ENCODE results near the gene NXT1.
"Not testable (repeated sequence)": the region's sequence is repeated elsewhere in the genome, so short reads cannot be mapped to it uniquely, and the experiment has no call there.

Gene NXT1

DNA sequence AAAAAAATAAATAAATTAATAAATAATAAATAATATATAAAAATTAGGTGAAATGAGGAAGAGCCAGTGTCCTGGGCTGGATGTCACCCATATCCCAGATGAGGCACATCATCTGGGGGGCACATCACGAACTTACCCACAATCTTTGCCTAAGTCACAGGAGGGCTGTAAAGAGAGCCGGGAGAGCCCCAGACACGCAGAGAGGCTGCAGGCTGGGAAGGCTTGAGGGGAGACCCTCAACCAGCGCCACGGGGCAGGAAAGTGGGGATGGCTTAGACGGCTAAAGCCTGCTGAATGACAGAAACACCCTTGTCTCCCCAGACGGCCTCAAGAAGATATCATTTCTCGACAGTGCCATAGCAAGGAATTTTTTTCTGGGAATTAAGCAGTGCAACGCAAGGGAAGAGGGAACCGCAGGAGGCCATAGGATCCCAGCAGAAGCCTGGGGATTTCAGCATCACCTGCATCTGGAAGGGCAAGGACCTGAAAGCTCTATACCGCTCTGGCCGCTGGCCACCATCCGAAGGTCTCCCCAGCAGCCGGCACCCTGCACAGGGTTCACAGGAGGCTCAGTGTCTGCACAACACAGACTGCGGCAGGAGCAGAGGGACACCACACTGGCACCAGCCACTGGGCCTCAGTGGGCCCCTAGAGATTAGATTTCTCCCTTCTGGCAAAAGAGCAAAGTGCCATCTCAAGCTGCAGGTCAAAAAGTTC, 22.8 kb upstream of the NXT1 start:
- no peak for DNase-seq

DNA sequence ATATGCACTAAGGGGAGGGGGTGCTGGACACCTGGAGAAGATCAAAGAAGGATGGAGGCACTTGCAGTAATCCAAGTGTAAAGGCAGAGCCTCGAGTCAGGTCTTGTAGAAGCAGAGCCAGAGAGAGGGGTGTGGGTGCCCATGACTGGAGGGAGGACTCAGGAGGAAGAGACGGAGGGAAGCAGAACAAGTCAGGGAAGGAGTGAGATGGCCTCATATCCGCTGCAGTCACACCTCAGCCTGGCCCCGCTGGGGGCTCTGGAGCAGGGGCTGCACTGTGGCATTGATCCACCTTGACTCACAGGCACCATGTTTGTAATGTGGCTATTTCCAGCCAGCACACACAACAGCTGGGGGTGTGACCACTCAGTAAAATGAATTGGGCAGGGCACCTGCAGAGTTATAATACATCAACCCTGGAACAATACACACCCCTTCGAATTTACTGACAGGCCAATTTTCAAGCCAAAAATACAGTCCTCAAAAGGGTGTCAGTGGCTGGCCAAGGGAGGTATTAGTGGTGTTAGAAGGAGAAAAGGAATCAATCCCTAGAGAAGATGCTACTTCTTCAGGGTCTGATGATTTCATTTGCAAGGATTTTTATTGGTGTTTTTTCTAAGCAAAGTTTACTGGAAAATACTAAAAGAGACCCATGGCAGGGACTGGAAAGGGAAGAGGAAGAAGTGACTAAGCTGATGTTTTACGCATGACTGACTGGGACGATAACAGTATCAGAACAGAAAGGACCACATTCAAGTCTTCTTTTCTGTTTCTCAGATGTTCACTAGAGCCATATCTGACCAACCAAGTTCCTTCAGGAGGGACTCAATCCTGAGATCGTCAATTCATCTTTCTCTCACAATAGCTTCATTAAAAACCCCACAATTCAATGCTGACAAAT, 18.9 kb upstream of the NXT1 start:
- no peak for DNase-seq

DNA sequence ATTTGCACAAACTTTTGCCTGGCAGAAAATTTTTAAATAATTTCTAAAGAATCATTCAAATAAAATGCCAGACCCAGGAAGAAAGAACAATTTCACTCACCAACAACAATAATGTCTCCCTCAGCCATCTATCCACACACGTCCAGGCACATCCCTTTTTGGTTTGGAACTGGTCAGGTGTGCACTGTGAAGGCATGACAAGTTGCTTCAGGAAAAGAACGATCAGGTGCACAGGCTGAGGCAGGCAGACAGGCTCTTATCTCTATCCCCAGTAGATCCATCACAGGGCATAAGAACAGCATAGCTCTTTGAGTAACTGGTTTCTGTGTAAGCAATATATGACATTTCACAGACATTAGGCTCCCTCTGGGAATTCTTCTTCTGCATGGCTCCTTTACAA, 18.1 kb upstream of the NXT1 start:
- no peak for DNase-seq

DNA sequence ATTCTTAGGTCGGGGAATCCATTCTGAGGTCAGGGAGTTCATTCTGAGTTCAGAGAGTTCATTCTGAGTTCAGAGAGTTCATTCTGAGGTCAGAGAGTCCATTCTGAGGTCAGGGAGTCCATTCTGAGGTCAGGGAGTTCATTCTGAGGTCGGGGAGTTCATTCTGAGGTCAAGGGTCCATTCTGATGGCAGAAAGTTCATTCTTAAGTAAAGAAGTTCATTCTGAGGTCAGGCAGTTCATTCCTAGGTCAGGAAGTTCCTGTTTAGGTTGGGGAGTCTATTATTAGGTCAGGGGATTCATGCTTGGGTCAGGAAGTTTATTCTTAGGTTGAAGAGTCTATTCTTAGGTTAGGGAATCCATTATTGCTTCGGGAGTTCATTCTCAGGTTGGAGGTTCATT, 16.5 kb upstream of the NXT1 start:
- DNase-seq: no peak

DNA sequence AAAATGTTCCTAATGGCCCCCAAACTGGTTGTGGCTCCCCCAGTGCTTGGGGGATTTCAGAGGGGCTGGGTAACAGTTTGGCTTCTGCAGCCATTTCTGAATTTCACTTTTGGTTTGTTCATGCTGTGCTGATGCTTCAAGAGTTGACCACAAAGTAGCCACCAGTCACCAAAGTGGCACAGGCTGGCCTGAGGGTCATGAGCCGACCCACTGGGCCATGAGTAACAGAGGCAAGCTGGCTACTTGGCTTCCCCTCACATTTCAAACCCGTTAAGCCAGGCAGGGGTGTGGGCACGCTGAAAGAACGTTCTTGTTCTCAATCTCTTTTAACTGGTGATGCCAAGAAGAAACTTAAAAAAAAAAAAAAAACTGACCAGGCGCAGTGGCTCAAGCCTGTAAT, 15.1 kb upstream of the NXT1 start:
- no peak for DNase-seq

DNA sequence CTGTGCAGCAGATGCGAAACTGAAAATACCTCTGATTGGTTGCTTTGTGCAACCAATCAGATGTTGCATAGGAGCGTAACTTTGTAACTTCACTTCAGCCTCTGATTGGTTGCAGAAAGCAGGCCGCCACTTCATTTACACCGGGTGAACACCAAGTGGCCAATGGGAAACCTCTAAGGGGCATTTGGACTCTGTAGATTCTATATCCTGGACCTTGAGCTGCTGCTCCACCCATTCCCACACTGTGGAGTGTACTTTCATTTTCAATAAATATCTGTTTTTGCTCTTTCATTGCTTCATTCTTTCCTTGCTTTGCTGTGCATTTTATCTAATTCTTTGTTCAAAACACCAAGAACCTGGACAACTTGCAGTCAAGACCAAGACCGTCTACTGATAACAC, 14.1 kb upstream of the NXT1 start:
- no peak for DNase-seq

DNA sequence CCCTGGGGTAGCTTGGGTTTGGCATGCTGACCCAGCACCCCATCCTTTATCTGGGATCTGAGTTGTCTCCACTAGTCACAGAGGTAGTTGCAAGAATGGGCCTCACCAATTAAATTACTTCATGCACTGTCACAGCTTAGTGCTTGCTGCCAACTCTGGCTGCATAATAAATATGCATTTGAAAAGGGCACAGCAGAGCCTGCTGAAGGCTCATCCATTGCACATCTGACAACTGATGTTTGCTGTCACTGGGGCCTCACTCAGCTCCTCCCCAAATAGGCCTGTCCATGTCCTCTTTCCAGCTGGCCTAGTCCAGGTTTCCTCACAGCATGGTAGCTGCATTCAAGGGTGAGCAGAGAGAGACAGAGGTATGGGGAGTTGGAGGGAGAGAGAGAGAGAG, 13.3 kb upstream of the NXT1 start:
- no peak for DNase-seq

DNA sequence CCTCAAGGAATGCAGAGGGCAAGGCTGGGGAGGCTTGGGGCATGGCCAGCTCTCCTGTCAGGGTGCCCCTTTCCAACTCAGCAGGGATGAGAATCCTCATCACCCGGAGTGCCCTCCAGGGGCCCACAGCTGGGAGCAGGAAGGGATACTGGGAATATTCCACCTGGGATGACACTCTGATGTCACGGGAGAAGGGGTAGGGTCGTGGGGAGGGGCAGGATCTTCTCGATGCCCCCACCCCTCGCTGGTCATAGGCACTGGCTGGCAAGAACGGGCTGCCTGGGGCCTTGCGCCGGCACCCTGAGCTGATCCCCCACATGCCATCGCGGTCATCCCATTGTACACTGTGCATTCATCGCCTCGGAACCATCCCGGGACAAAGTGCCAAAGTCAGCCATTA, 10.6 kb upstream of the NXT1 start:
- no peak for DNase-seq

DNA sequence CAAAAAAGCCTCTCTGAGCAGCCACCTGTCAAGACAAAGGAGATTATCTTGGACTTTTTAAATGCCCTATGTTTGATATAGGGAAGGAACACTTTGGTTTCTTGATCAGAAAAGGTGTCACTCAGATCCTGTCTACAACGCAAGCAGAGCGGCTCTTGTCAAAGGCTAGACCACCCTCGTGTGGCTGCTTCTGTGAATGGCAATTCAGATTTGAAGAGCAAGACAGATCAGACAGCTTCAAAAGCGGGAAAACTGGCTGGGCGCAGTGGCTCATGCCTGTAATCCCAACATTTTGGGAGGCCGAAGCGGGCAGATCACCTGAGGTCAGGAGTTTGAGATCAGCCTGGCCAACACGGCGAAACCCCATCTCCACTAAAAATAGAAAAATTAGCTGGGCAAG, 10.1 kb upstream of the NXT1 start:
- DNase-seq: peak; percentile 21

DNA sequence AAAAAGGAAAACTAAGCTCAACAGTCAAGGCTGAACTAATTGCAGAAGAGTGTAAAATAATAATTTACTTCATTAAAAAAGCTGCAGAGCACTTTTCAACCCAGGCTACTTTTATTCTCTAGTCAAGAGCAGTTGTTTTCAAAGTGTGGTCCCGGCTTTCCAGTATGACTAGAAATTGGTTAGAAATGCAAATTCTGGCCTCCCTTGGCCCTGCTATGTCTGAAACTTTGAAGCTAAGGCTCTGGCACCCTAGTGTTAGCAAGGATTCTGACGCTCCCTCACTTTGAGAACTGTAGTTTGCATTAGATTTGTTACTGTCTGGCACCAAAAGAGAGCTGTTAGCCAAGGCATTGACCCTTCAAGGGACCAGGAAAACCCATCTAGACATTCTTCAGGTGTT, 9.5 kb upstream of the NXT1 start:
- DNase-seq: no peak

DNA sequence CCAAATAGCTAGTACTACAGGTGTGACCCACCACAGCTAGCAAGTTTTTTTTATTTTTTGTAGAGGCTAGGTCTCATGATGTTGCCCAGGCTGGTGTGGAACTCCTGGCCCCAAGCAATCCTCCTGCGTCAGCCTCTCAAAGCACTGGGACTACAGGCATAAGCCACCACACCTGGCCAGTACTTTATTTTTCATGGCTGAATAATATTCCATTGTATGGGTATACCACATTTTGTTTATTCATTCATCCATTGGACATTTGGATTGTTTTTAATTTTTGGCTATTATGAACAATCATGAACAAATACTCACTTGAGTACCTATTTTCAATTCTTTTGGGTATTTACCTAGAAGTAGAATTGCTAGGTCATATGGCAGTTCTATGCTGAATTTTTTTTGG, 7.0 kb upstream of the NXT1 start:
- no peak for DNase-seq

DNA sequence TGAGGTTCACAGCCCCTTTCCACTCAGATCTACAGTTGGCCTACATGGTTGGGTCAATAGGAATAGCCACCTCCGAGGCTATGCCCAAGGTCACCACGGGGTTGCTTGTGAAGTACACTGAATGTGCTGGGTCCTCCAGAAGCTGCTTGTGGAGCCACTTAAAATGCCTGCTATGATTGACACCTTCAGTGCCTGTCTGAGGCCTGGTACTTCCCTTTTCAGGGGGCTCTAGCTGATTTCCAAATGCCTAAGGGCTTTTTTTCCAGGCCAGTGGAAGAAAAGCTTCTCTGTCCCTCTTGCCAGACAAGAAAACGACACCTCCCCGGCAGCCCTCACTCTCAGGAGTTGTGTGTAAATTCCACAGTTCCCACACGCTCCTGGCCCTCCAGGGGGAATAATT, 6.3 kb upstream of the NXT1 start:
- DNase-seq: no peak

DNA sequence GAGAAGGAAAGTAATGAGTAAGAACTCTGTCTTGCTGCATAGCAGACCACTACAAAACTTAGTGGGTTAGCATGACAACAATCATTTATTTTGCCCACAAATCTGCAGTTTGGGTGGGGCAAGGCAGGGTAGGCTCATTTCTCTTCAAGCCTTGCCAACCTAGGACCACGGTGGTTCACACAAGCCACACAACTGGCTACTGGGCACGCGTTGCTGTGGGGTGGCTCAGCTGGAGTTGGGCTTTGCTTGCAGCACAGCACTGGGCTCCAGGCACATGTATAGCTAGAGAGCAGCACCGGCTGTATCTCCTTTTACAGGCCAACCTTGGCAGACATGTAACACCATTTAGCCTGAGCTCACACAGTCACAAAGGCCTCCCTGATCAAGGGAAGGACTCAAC, 4.6 kb upstream of the NXT1 start:
- DNase-seq: no peak

DNA sequence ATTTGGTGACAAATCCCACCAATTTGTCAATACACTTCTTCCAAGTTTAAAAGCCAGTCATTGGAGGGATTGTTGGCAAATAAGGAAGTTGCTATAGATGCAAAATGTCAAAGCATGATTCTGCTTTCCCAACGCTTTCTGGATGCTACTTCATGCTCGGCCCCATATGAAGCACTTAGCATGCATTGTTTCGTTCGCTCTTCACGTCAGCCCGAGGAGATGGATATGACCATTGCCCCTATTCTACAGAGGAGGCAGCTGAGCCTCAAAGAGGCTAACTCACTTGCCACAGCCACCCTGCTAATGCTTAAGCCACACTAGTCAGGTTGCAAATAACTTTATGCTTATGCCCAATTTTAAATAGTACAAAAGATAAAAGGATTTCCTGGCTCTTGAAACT, 2.8 kb upstream of the NXT1 start:
- no peak for DNase-seq

DNA sequence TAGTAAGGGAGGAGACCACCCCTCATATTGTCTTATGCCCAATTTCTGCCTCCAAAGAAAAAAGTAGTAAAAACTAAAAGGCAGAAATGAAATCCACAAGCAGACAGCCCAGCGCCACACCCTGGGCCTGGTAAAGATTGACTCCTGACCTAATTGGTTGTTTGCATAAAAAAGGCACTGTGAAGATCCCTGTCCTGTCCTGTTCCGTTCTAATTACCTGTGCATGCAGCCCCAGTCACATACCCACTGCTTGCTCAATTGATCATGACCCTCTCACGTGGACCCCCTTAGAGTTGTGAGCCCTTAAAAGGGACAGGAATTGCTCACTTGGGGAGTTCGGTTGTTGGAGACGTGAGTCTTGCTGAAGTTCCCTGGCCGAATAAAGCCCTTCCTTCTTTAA, 2.1 kb upstream of the NXT1 start:
- DNase-seq: not testable (repeated sequence)

DNA sequence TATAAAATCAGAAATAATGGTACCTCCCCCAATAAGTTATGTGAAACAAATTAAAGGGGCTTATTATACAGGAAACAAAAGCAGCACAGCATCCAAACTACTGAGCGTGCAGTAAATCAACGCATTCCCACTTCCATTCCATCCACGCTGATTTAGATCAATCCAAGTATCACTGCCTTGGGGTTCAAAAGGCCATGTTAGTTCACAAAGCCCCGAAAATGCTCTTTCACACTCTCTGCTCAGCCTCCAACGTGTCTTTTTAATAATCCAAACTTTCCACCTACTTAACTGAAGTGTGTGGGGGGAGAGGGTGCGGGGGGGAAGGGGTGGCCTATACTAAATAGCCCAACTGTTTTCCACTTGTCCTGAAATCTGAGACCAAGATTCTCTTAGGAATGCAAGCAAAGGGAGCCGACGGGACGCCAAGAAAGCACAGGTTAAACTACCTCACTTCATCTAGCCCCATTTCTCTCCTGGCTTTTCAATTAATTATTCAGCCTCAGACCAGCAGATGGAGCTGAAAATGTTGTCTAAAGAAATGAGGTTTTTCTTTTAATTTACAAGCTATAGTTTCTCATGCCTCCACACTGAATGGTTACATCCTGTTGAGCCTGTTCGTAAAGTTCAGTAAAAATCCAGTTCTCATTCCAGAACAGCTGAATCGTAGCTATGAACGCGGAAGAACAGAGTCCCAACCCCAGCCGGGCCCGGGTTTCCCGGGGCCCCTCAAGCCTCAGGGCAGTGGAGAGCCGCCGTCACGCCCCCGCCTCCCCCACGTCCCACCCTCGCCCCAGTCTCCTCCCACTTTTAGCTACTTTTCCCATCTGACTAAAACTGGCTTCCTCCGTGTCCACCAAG, 1.0 kb upstream of the NXT1 start:
- no peak for DNase-seq

DNA sequence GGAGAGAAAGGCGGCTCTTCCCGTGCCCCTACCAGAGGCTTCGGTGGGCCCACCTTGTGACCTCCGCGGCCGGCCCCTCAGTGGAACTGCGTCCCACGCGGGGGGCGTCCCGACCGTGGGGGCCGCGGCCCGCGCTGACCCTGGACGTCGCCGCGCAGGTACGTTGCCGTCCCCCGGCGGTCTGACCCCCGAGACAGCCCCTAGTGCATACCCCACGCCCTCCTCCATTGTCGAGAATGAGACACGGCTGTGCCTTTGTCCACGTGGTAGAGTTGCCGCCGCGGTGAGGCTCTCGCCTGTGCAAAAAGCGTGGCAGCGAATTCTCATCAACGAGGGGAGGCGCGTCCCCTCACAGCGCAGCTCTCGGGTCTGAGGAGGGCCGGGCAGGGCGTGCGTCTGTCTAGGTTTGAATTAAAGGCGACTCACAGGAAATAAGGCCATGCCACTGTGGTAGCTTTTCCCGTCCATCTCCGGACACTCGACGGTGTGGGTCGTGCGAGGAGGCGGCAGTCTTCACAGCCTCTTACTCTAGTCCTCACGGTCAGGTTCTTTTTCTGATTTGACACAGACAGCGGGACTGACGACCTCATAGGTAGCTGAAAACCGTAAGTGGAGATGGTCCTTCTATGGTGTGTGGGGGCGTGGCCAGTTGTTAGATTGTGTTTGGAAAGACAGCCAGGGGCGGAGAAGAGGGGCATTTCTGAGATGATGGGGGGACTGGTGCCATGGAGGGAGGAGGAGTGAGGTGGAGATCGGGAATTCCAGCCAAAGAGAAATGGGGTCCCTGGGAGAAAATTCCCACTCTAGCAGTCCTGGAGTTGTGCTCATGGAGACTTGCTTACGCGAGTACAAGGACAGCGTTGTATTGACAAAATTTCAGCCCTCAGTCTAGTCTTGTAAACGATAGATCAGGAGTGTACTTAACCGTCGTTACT, 580 bp downstream of the NXT1 start:
- DNase-seq: peak; percentile 72

DNA sequence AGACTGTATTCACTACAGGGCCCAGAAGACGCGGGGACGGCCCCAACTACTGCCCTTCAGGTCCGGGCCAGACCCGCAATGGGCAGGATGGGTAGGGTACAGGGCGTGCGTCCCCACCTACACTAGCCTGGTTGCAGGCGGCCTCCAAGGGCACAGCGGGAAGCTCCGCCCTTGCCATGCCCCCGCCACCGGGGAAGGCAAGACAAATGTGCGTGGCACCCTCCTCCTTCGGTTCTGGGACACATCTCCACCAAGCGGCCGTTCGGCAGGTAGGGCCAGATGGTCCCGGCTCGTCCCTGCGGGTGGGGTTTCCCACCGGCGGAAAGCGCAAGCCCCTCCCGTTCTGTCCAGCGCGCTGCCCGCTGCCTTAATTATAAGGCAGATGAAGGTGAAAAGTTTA, 5.6 kb downstream of the NXT1 start:
- no peak for DNase-seq

DNA sequence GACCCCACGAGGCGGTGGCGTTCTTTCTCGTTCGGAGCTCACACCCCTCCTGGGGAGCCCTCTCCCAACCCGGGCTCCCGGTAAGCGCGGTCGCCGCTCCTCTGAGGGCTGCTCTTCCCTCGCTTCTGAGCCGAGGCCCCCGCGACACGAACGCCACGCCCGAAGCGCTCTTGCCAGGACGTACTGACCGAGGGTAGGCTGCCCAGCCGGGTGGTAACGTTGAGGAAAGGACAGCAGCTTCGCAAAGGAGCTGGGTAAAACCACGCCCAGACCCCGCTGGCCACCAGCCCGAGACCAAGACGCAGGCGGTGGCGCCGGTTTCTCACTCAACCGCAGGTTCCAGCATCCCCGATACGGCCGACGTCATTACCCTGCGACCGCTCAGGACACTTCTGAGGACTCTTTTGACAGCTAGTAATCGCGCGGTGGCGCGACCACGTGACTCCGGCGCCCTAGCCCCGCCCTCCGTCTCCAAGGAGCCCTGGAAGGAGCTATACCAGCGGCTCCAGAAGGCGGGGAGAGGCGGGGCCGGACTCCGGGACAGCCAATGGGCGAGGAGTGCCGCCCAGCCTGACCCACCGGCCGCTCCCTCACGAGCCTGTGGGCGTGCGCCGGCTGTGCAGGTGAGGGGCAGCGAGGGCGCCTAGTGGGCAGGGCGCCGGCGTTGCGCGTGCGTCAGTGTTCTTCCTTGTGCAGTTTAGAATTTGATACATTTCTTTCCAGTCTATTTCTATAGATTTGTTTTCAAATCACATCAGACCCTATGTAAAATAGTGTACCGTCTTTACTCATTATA, 7.4 kb downstream of the NXT1 start:
- DNase-seq: peak; percentile 90

DNA sequence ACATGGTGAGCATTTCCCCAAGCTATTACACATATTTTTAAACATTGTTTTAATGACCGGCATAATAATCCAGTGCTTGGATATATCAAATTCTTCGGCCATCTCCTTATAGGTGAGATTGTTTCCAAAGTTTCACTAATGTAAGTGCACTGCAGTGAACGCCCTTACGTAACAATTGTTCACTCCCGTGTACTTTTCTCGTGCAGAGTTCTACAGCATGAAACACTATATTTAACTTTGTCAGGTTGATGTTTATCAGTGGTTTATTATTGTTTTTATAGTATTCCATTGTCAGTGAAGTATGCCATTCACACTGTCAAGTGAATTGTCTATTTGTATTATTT, 7.9 kb downstream of the NXT1 start:
- no peak for DNase-seq

DNA sequence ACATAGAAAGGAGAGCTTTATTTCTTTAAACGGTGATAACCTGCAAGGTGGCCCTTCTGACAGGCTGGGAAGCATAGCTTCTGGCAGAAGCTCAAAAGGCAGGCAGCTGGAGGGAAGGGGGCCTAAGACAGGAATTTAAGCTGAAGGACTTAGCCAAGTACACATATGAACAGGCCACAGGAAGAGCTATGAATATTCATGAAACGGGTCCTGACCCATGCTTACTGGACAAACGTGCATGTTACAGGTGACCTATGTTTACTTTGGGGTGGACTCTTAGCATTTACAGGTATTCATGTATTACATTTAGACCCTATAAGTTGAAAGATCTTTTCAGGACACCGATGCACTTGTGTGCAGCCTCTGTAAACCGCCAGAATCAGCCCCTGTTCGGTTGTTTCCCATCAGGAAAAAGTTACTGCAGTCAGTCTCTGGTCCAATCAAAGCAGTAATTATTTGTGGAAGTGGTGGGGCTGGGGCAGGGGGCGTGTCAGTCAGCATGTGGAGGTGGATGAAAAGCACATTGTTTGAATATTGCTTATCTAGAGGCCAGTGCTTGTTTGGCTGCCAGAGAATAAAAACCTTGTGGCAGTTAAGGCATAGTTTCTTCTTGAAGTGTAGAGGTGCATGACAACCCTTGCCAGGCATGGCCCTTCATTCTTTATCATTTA, 8.5 kb downstream of the NXT1 start:
- DNase-seq: no peak
